Calu3 (cell line): ENCODE results near the gene TBL3. TPM values are rescaled to one million over a fixed set of nuclear protein-coding genes. Genes with fewer than 3 reads are reported as not detected.

Source experiments
- BruUV-seq: library from RNA; stranded (reverse); fragments of 400-500 nt; replicated peaks from 2 replicates; lab custom pipeline; 2021; lab: Mats Ljungman, UMichigan
- CTCF ChIA-PET: fragments of 300-600 bp; sonication (Branson Sonifier 250); formaldehyde crosslinking; loops from one replicate; lab custom pipeline; 2022; ENCODE audit warnings: antibody characterized with exemption; lab: Charles Lee
- DNase-seq: peaks from one replicate; pipeline ENCODE4 v3.0.0; 2022
- H3K27ac Mint-ChIP-seq: one replicate; pipeline ENCODE4 v1.8.0; 2022; ENCODE audit warnings: mixed read lengths; ENCODE audit not compliant: unreplicated experiment
- H3K27me3 Mint-ChIP-seq: one replicate; pipeline ENCODE4 v1.8.0; 2022; ENCODE audit warnings: mixed read lengths; ENCODE audit not compliant: unreplicated experiment
- H3K36me3 Mint-ChIP-seq: one replicate; pipeline ENCODE4 v1.8.0; 2022; ENCODE audit warnings: mild to moderate bottlenecking, moderate library complexity, mixed read lengths; ENCODE audit not compliant: insufficient read depth, unreplicated experiment
- H3K4me1 Mint-ChIP-seq: one replicate; pipeline ENCODE4 v1.8.0; 2022; ENCODE audit warnings: mild to moderate bottlenecking, low read depth, mixed read lengths; ENCODE audit not compliant: unreplicated experiment
- H3K4me3 Mint-ChIP-seq: one replicate; pipeline ENCODE4 v1.8.0; 2022; ENCODE audit warnings: mild to moderate bottlenecking, low read depth, moderate library complexity, mixed read lengths; ENCODE audit not compliant: unreplicated experiment
- H3K9me3 Mint-ChIP-seq: one replicate; pipeline ENCODE4 v1.8.0; 2022; ENCODE audit warnings: low read depth, mixed read lengths; ENCODE audit not compliant: unreplicated experiment
- intact Hi-C: fragments of 100-400 bp; cut with micrococcal nuclease; formaldehyde crosslinking; loops from one replicate; pipeline ENCODE4 v1.10.0; 2022; ENCODE audit not compliant: unreplicated experiment
- total RNA-seq: library from RNA; stranded (reverse); gene quantifications from 2 replicates; pipeline ENCODE4 v1.2.3, GENCODE V29; 2022
- TF ChIP-seq, protein P1 (sequence below): fragments of 200-600 bp; IDR thresholded peaks from one replicate; pipeline ENCODE4 v1.8.0; 2022; ENCODE audit warnings: antibody characterized with exemption; ENCODE audit not compliant: unreplicated experiment

The TBL3 gene
- total RNA-seq, 1 experiment from 2014 or later = 62.0 TPM

DNA sequence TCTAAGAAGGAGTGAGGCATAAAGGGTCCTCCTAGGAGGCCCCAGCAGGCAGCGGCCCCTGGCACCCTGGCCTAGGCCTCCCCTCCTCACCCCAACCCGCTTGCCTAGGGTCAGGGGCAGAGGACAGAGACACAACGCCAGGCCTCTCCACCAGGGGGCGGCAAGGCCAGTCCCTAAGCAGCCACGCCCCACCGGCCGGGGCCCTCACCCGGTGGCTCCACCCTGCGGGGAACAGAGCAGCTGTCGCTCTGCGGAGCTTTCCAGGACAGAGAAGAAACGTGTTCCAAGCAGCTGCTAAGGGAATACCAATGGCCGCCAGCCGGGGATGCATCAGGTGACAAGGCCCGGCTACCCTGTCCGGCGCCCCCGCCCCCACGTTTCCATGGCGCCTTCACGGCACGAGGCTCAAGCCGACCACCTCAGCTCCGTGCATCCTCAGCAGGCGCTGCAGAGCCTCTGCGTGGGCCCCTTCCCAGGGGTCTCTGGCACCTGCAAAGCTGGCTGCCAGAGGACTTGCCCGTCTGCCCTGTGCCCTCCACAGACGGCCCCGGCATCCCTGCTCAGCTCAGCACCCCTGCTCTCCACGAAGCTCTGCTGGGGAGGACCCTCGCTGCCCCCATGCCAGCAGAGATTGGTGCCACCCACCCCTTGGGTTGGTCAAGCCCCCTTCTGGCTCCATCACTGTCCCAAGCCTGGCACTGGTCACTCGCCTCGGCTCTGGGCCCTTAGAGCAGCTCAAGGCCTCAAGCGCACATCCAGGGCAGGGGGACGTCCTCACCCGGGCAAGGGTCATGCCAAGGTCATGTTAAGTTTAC is 32.2 kb downstream of the TBL3 start:
- Mint-ChIP-seq H3K9me3 (no peaks in the 10 kb centered on the region), H3K4me3 (peak overlapping the region; percentile 17), H3K27ac (no peak overlapping the region), H3K4me1 (peaks cover 38% of the 10 kb centered on the region), H3K27me3 (no peaks in the 10 kb centered on the region), H3K36me3 (peaks cover 42% of the 10 kb centered on the region)
- peak; percentile 97 for DNase-seq
- TF ChIP-seq, protein P1, sequence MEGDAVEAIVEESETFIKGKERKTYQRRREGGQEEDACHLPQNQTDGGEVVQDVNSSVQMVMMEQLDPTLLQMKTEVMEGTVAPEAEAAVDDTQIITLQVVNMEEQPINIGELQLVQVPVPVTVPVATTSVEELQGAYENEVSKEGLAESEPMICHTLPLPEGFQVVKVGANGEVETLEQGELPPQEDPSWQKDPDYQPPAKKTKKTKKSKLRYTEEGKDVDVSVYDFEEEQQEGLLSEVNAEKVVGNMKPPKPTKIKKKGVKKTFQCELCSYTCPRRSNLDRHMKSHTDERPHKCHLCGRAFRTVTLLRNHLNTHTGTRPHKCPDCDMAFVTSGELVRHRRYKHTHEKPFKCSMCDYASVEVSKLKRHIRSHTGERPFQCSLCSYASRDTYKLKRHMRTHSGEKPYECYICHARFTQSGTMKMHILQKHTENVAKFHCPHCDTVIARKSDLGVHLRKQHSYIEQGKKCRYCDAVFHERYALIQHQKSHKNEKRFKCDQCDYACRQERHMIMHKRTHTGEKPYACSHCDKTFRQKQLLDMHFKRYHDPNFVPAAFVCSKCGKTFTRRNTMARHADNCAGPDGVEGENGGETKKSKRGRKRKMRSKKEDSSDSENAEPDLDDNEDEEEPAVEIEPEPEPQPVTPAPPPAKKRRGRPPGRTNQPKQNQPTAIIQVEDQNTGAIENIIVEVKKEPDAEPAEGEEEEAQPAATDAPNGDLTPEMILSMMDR = peak; percentile 97
- intact Hi-C loops = no loop called here
- BruUV-seq = no TSS peak
- CTCF ChIA-PET = interaction anchor here (0.6 to 2.0 kb wide), 11 partner anchors 8 to 149 kb away, joined by 3 to 11 read pairs (median 4); partner anchors contain the start of genes PKD1 and TBL3

DNA sequence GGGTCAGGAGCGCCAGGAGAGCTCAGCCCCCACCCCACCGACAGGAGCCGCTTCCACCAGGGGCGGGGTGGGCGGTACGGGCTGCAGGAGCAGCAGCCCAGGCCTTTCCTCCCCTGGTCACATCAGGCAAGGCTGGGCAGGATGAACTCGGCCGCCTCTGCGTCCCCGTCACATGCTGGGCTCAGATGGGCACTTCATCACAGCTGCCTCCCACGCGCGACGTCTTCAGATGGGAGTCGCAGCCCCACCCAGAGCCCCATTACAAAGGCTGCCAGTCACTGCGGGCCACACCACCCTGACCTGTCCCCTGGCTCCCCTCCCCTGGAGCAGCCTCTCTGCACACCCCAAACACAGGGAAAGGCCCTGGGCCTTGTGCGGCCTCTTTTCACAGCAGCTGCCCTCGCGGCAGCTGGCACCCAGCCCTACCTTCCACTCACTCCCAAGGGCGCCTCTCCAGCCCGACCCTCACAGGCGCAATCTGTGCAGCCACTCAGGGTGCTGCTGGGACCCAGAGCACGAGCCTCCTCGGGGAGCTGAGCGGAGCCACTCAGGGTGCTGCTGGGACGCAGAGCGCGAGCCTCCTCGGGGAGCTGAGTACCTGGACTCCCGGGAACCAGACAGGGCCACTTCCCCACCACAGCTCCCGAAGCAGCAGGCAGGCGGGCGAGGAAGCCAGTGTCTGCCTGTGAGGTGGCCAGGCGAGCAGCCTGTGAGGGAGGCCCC is 33.1 kb downstream of the TBL3 start:
- BruUV-seq = no TSS peak
- intact Hi-C loops = no loop called here
- TF ChIP-seq, protein P1 = no peak
- peak overlapping the region; percentile 10 for H3K4me3 Mint-ChIP-seq
- H3K36me3 Mint-ChIP-seq = peaks cover 51% of the 10 kb centered on the region
- no peak overlapping the region for H3K27ac Mint-ChIP-seq
- no peaks in the 10 kb centered on the region for H3K27me3 Mint-ChIP-seq
- CTCF ChIA-PET = interaction anchor here (1.6 kb wide), 1 partner anchor 136 kb away, joined by 11 read pairs; no protein-coding TSS in a partner anchor
- no peaks in the 10 kb centered on the region for H3K9me3 Mint-ChIP-seq
- DNase-seq = no peak
- H3K4me1 Mint-ChIP-seq = peaks cover 38% of the 10 kb centered on the region

DNA sequence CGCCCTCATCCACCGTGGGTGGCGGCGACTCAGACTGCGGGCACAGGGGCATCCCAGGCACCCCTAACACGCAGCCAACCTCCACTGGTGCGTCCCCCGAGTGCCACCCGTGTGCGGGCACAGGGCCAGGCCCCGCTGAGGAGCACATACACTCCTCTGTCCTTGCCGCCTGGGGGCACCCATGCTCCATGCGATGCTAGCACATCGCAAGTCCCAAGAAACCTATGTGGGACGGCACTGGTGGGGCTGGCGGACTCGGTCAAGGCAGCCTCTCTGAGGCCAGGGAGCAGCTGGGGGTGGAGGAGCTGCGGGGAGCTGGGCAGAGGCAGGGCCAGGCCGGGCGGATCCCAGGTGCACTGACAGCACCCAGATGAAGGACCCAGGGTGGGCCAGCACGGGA is 33.8 kb downstream of the TBL3 start:
- H3K27me3 Mint-ChIP-seq = no peaks in the 10 kb centered on the region
- peaks cover 53% of the 10 kb centered on the region for H3K36me3 Mint-ChIP-seq
- H3K9me3 Mint-ChIP-seq = no peaks in the 10 kb centered on the region
- no TSS peak for BruUV-seq
- CTCF ChIA-PET = no interaction called here
- no peak for DNase-seq
- intact Hi-C loops = no loop called here
- TF ChIP-seq, protein P1 = no peak
- H3K4me3 Mint-ChIP-seq = peak overlapping the region; percentile 89
- peak overlapping the region; percentile 10 for H3K27ac Mint-ChIP-seq
- peaks cover 38% of the 10 kb centered on the region for H3K4me1 Mint-ChIP-seq

DNA sequence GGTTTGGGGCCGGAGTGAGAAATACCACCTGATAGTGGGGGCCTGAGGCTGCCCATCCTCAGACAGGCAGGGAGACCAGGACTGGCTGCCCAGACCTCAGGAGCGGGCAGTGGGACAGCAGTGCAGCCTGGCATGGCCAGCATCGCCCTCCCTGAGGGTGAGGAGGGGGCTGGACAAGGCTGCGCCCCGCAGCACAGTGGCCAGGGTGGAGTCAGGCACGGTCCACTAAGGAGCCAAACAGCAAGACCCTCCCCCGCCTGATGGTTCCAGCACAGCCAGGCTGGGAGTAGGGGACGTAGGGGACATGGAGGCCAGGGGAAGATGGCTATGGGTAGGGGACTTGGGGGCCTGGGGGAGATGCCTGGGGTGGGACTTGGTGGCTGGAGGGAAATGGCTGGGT is 34.5 kb downstream of the TBL3 start:
- H3K4me3 Mint-ChIP-seq = peak overlapping the region; percentile 89
- TF ChIP-seq, protein P1 = no peak
- peak overlapping the region; percentile 10 for H3K27ac Mint-ChIP-seq
- H3K4me1 Mint-ChIP-seq = peaks cover 38% of the 10 kb centered on the region
- peaks cover 48% of the 10 kb centered on the region for H3K36me3 Mint-ChIP-seq
- BruUV-seq = no TSS peak
- H3K9me3 Mint-ChIP-seq = no peaks in the 10 kb centered on the region
- CTCF ChIA-PET = no interaction called here
- H3K27me3 Mint-ChIP-seq = no peaks in the 10 kb centered on the region
- no peak for DNase-seq
- intact Hi-C loops = no loop called here
